AG04450 (cell line): Measurements from ENCODE around the gene NACC2. TPM values are rescaled to one million over a fixed set of nuclear protein-coding genes. Genes with fewer than 3 reads are reported as not detected.

Experiments used
- CTCF ChIA-PET: fragments of 300-600, 350-600 bp; formaldehyde crosslinking; extraction: SDS; loops from one replicate; lab custom pipeline; 2022; ENCODE audit warnings: antibody characterized with exemption, inconsistent platforms; lab: Charles Lee
- POLR2A ChIA-PET: fragments of 350-600 bp; formaldehyde crosslinking; extraction: SDS; loops from one replicate; lab custom pipeline; 2021; ENCODE audit warnings: antibody characterized with exemption, inconsistent platforms; lab: Yijun Ruan, JAX
- DNase-seq: peaks from one replicate; pipeline ENCODE4 v3.0.0-alpha.2; 2011; ENCODE audit warnings: low read depth, low spot score
- H3K27ac ChIP-seq: one replicate; pipeline ENCODE4 v1.5.1; 2012; ENCODE audit warnings: low read depth, low read length, control low read depth
- H3K27me3 ChIP-seq: one replicate; pipeline ENCODE4 v1.6.0; 2012; ENCODE audit warnings: low read length; ENCODE audit not compliant: control insufficient read depth, insufficient read depth
- H3K4me3 ChIP-seq: 2 replicates; pipeline ENCODE4 v1.5.1; 2011; ENCODE audit warnings: mild to moderate bottlenecking, low read depth, low read length, control low read depth
- H3K9me3 ChIP-seq: 2 replicates; pipeline ENCODE4 v1.5.1; 2012; ENCODE audit warnings: low read length; ENCODE audit not compliant: control insufficient read depth, insufficient read depth
- CTCF ChIP-seq: IDR thresholded peaks from 2 replicates; pipeline ENCODE4 v1.5.1; 2011; ENCODE audit warnings: low read depth, low read length, control low read depth, inconsistent platforms
- polyA plus RNA-seq: library from polyadenylated mRNA; depleted of rRNA; stranded (reverse); fragments of >200 nt; gene quantifications from 2 replicates; pipeline ENCODE4 v1.2.3, GENCODE V29; 2011

Gene NACC2
- polyA plus RNA-seq, 1 experiment: 11.7 TPM

GRCh38 chr9:136010615-136011361 is 84.3 kb downstream of the NACC2 start:
- Histone ChIP-seq H3K27me3 (no peaks in the 10 kb centered on the region), H3K4me3 (no peak overlapping the region), H3K27ac (no peak overlapping the region), H3K9me3 (peaks cover 14% of the 10 kb centered on the region)
- DNase-seq: no peak
- ChIA-PET CTCF (no interaction called here), POLR2A (no interaction called here)
- no peak for TF ChIP-seq CTCF

- ChIA-PET CTCF (no interaction called here), POLR2A (no interaction called here)
- no peaks in the 10 kb centered on the region for H3K27me3 ChIP-seq
- no peak overlapping the region for H3K27ac ChIP-seq
- H3K9me3 ChIP-seq: peaks cover 14% of the 10 kb centered on the region
- no peak for DNase-seq
- H3K4me3 ChIP-seq: no peak overlapping the region
- no peak for TF ChIP-seq CTCF
Observed at GRCh38 chr9:136010176-136010575, 84.9 kb downstream of the NACC2 start.

GRCh38 chr9:136009516-136009915 is 85.6 kb downstream of the NACC2 start:
- no peak for DNase-seq
- H3K4me3 ChIP-seq: no peak overlapping the region
- no peak overlapping the region for H3K27ac ChIP-seq
- peaks cover 14% of the 10 kb centered on the region for H3K9me3 ChIP-seq
- no peaks in the 10 kb centered on the region for H3K27me3 ChIP-seq
- POLR2A ChIA-PET: no interaction called here
- TF ChIP-seq CTCF: no peak
- CTCF ChIA-PET: no interaction called here

- Histone ChIP-seq H3K9me3 (peaks cover 14% of the 10 kb centered on the region), H3K27me3 (no peaks in the 10 kb centered on the region), H3K27ac (peak overlapping the region; percentile 57), H3K4me3 (no peak overlapping the region)
- no peak for DNase-seq
- TF ChIP-seq CTCF: no peak
- ChIA-PET CTCF (no interaction called here), POLR2A (interaction anchor here (1.0 kb wide), 1 partner anchor 16 kb away, joined by 3 read pairs; no protein-coding TSS in a partner anchor)
Observed at GRCh38 chr9:136008693-136008997, 86.4 kb downstream of the NACC2 start.

GRCh38 chr9:136007934-136008692 is 87.0 kb downstream of the NACC2 start:
- TF ChIP-seq CTCF: no peak
- Histone ChIP-seq H3K4me3 (no peak overlapping the region), H3K27me3 (no peaks in the 10 kb centered on the region), H3K9me3 (peaks cover 10% of the 10 kb centered on the region), H3K27ac (peak overlapping the region; percentile 39)
- DNase-seq: peak; percentile 11
- CTCF ChIA-PET: no interaction called here
- POLR2A ChIA-PET: interaction anchor here (1.0 kb wide), 1 partner anchor 15 kb away, joined by 3 read pairs; no protein-coding TSS in a partner anchor
